Upper lobe of left lung (tissue), 4 donors: ENCODE measurements around the gene MICA.

Source experiments
- CTCF ChIP-seq, 6 experiments: fragments of 450-650 bp in 4 of 6; fragments of 200-600 bp in 2 of 6; sonication (generic) in 2 of 6; IDR thresholded peaks; one replicate each; pipeline ENCODE4 v1.5.1; 2016 to 2019; ENCODE audit warnings: antibody characterized with exemption in 6 of 6
- EP300 ChIP-seq, 4 donors: sonication (generic); formaldehyde crosslinking; IDR thresholded peaks; one replicate each; pipeline ENCODE4 v1.5.1; 2017; ENCODE audit warnings: antibody characterized with exemption in 4 of 4, control low read depth in 2 of 4
- POLR2A ChIP-seq, 4 donors: fragments of 450-650 bp; IDR thresholded peaks; one replicate each; pipeline ENCODE4 v1.5.1; 2016 to 2017; ENCODE audit warnings: antibody characterized with exemption in 4 of 4, mild to moderate bottlenecking in 2 of 4
- POLR2AphosphoS5 ChIP-seq, 2 donors: sonication (generic); formaldehyde crosslinking; IDR thresholded peaks; one replicate each; pipeline ENCODE4 v1.5.1; 2017; ENCODE audit warnings: antibody characterized with exemption in 2 of 2

- TF ChIP-seq CTCF (IDR thresholded peaks at IDR 0.05) = no peak
- TF ChIP-seq POLR2AphosphoS5 (IDR thresholded peaks at IDR 0.05) = no peak
- TF ChIP-seq EP300 (IDR thresholded peaks at IDR 0.05) = no peak
- no peak for TF ChIP-seq POLR2A (IDR thresholded peaks at IDR 0.05)
These were observed 2.6 kb downstream of the MICA start for GRCh38 chr6:31405996-31406395.
